MM.1S (cell line): ENCODE results near the gene PRM3.

Experiments
- DNase-seq: peaks from one replicate; pipeline ENCODE4 v3.0.0-alpha.2; 2015
- H2AFZ ChIP-seq: fragments of 300-600 bp; sonication (generic); 2 replicates; pipeline ENCODE4 v1.6.0; 2016; ENCODE audit warnings: antibody characterized with exemption, low read length
- H3F3A ChIP-seq: fragments of 300-600 bp; sonication (generic); 2 replicates; pipeline ENCODE4 v1.6.1; 2016; ENCODE audit warnings: mild to moderate bottlenecking, antibody characterized with exemption, low read length, moderate library complexity, mixed read lengths; ENCODE audit not compliant: insufficient read depth
- H3K27ac ChIP-seq: fragments of 300-600 bp; sonication (generic); 2 replicates; pipeline ENCODE4 v1.5.1; 2016; ENCODE audit warnings: mild to moderate bottlenecking, low read length
- H3K27me3 ChIP-seq: fragments of 300-600 bp; sonication (generic); replicated peaks from 2 replicates; pipeline ENCODE4 v1.6.0; 2016; ENCODE audit warnings: low read length; ENCODE audit not compliant: insufficient read depth
- H3K36me3 ChIP-seq: fragments of 300-600 bp; sonication (generic); replicated peaks from 2 replicates; pipeline ENCODE4 v1.6.1; 2016; ENCODE audit warnings: mild to moderate bottlenecking, low read length, mixed read lengths; ENCODE audit not compliant: insufficient read depth
- H3K4me1 ChIP-seq: fragments of 300-600 bp; sonication (generic); 2 replicates; pipeline ENCODE4 v1.6.1; 2016; ENCODE audit warnings: low read length, mixed read lengths
- H3K4me2 ChIP-seq: fragments of 300-600 bp; sonication (generic); 2 replicates; pipeline ENCODE4 v1.6.0; 2016; ENCODE audit warnings: low read depth, low read length
- H3K4me3 ChIP-seq: fragments of 300-600 bp; sonication (generic); 2 replicates; pipeline ENCODE4 v1.5.1; 2016; ENCODE audit warnings: low read length, mixed read lengths
- H3K79me2 ChIP-seq: fragments of 300-600 bp; sonication (generic); 2 replicates; pipeline ENCODE4 v1.6.1; 2016; ENCODE audit warnings: mixed run types, low read length, mixed read lengths
- H3K9ac ChIP-seq: fragments of 300-600 bp; sonication (generic); 2 replicates; pipeline ENCODE4 v1.6.1; 2016; ENCODE audit warnings: low read length, mixed read lengths
- H3K9me2 ChIP-seq: fragments of 300-600 bp; sonication (generic); replicated peaks from 2 replicates; pipeline ENCODE4 v1.6.1; 2016; ENCODE audit warnings: mild to moderate bottlenecking, low read length, mixed read lengths; ENCODE audit not compliant: insufficient read depth
- H3K9me3 ChIP-seq: fragments of 300-600 bp; sonication (generic); replicated peaks from 2 replicates; pipeline ENCODE4 v1.6.1; 2016; ENCODE audit warnings: mild to moderate bottlenecking, low read length, mixed read lengths; ENCODE audit not compliant: insufficient read depth
- H4K20me1 ChIP-seq: fragments of 300-600 bp; sonication (generic); 2 replicates; pipeline ENCODE4 v1.6.1; 2016; ENCODE audit warnings: mild to moderate bottlenecking, low read length, moderate library complexity, mixed read lengths; ENCODE audit not compliant: insufficient read depth
- EZH2 ChIP-seq: fragments of 300-600 bp; sonication (generic); optimal IDR thresholded peaks from 2 replicates; pipeline ENCODE3; 2017; ENCODE audit warnings: low read depth, mild to moderate bottlenecking, antibody characterized with exemption, low read length, mixed read lengths
- EZH2phosphoT487 ChIP-seq: fragments of 300-600 bp; sonication (generic); IDR thresholded peaks from 2 replicates; pipeline ENCODE4 v1.6.1; 2018; ENCODE audit warnings: antibody characterized with exemption, low read length
- TF ChIP-seq, protein P1 (sequence below): fragments of 300-600 bp; sonication (generic); IDR thresholded peaks from 2 replicates; pipeline ENCODE4 v1.5.1; 2016; ENCODE audit warnings: antibody characterized with exemption, low read length, mixed read lengths

Gene PRM3

DNA sequence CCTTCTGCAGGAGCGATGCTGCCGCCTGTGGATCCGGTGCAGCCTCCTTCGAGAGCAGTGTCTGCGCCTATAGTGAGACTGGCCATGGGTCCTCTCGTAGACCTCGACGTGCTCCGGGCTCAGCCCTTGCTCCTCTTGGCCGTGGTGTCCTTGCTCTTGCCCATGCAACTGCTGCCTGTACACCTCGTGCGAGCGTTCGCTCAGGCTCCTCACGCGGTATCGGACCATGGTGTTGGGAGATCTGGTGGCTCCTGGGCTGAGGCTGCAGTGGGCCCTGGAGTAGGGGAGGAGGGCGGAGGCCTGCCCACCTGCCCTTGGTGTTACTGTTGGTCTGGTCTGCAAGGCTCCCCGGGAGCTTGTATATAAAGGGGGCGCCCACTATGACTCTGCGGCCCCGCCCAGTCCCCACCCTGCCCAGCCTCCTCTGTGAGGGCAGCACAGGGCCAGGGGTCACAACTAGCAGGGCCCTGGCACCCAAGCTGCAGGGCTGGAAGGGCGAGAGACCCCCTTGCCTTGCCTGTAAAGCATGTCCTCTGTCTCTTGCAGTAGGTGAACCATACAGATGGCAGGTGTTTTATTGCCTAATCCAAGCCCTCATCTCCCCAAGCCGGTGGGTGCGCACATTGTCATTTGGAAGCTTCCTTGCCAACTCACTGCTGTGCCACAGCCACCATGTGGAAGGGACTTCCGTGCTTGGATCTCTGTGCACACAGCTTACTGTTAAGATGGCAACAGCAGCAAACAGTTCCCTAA, 2.9 kb upstream of the PRM3 start, which contains the start of gene PRM2:
Gene PRM2 (minus strand): TSS at position 338 of the 753 bp plus-strand sequence. CDS start 110 bp downstream, at position 228.
- Histone ChIP-seq H3K4me3 (no peak within 1 kb of the TSS), H3K36me3 (no peaks in the 10 kb centered on the region), H2AFZ (no peak within 1 kb of the TSS), H3K79me2 (no peaks in the 10 kb centered on the region), H3K9ac (no peak within 1 kb of the TSS), H3K4me1 (0 out of 2 replicates have a peak, but pooled peaks cover 7% of the 10 kb centered on the region), H3K9me3 (no peaks in the 10 kb centered on the region), H4K20me1 (no peaks in the 10 kb centered on the region), H3K4me2 (no peak within 1 kb of the TSS), H3K9me2 (no peaks in the 10 kb centered on the region), H3K27ac (no peak within 1 kb of the TSS), H3F3A (no peaks in the 10 kb centered on the region), H3K27me3 (peaks cover 5% of the 10 kb centered on the region; the same call in 1 of the 2 replicates)
- TF ChIP-seq, protein P1, sequence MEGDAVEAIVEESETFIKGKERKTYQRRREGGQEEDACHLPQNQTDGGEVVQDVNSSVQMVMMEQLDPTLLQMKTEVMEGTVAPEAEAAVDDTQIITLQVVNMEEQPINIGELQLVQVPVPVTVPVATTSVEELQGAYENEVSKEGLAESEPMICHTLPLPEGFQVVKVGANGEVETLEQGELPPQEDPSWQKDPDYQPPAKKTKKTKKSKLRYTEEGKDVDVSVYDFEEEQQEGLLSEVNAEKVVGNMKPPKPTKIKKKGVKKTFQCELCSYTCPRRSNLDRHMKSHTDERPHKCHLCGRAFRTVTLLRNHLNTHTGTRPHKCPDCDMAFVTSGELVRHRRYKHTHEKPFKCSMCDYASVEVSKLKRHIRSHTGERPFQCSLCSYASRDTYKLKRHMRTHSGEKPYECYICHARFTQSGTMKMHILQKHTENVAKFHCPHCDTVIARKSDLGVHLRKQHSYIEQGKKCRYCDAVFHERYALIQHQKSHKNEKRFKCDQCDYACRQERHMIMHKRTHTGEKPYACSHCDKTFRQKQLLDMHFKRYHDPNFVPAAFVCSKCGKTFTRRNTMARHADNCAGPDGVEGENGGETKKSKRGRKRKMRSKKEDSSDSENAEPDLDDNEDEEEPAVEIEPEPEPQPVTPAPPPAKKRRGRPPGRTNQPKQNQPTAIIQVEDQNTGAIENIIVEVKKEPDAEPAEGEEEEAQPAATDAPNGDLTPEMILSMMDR, result no peak
- TF ChIP-seq EZH2 (no peak), EZH2phosphoT487 (no peak)
- DNase-seq, result no peak

DNA sequence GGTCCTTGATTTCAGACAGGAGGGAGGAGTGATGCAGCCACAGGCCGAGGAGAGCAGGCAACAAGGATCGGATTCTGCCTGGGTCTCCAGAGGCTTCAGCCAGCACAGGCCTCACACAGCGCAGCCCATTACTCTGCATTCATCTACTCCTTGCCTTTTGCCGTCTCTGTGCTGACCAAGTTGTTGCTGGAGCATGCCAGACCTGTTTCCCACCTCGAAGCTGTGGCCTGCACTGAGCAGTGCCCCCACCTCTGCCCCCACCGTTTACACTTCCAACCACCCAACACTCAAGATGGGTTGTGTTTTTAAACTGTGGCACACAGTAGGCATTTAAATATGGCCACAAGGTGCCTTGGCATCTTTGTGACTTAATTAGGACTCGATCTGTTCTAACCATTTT, 1.5 kb upstream of the PRM3 start:
- H3K4me2 ChIP-seq, result no peak overlapping the region
- H2AFZ ChIP-seq, result no peak overlapping the region
- no peaks in the 10 kb centered on the region for H3K9me3 ChIP-seq
- no peak for DNase-seq
- H3K27me3 ChIP-seq, result peaks cover 14% of the 10 kb centered on the region; the same call in 1 of the 2 replicates
- no peaks in the 10 kb centered on the region for H3F3A ChIP-seq
- H3K36me3 ChIP-seq, result no peaks in the 10 kb centered on the region
- no peak overlapping the region for H3K9ac ChIP-seq
- H3K27ac ChIP-seq, result no peak overlapping the region
- H3K4me3 ChIP-seq, result no peak overlapping the region
- no peaks in the 10 kb centered on the region for H3K79me2 ChIP-seq
- no peaks in the 10 kb centered on the region for H4K20me1 ChIP-seq
- H3K9me2 ChIP-seq, result no peaks in the 10 kb centered on the region
- TF ChIP-seq, protein P1, result no peak
- TF ChIP-seq EZH2phosphoT487, result no peak
- TF ChIP-seq EZH2, result no peak
- 0 out of 2 replicates have a peak, but pooled peaks cover 5% of the 10 kb centered on the region for H3K4me1 ChIP-seq

DNA sequence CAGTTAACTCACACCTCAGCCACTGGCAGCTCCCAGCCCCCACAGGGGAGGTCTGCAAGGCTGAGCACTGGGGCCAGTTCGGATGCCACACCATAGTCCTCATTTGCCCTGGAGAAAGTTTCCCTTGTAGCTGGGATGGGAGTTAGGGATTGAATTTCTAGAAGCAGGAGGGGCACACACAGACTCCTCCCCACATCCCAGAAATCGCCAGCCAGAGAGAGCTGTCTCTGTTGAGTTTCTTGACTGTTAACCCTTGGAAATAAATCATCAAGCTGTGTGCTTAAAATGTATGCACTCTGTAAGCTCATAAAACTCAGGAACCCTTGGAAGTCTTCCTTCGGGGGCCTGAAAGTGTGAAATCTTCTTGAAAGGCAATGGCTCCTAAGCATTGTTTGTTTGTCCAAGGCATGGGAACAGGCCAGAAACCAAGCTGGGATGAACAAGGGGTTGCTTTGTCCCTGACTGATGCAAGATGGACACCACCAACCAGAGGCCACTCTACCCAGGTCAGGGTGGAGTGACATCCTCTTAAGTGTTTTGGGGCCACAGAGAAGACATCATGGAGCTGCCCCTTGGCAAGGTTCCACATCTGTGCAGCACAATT, 394 bp upstream of the PRM3 start:
- no peak overlapping the region for H3K4me3 ChIP-seq
- H4K20me1 ChIP-seq, result no peaks in the 10 kb centered on the region
- H3K79me2 ChIP-seq, result no peaks in the 10 kb centered on the region
- no peak overlapping the region for H3K27ac ChIP-seq
- no peak for TF ChIP-seq EZH2phosphoT487
- TF ChIP-seq, protein P1, result no peak
- no peak for DNase-seq
- H3K4me1 ChIP-seq, result no peaks in the 10 kb centered on the region
- H2AFZ ChIP-seq, result no peak overlapping the region
- no peak overlapping the region for H3K4me2 ChIP-seq
- H3K27me3 ChIP-seq, result peaks cover 14% of the 10 kb centered on the region; the same call in 1 of the 2 replicates
- H3K9ac ChIP-seq, result no peak overlapping the region
- H3F3A ChIP-seq, result no peaks in the 10 kb centered on the region
- no peaks in the 10 kb centered on the region for H3K9me3 ChIP-seq
- H3K36me3 ChIP-seq, result no peaks in the 10 kb centered on the region
- no peaks in the 10 kb centered on the region for H3K9me2 ChIP-seq
